GM18867 (cell line): ENCODE results near the gene UNC93B1.
A peak's percentile ranks its signal among the peaks of the same experiment; 100 is the strongest.

Experiments used
- ATAC-seq: cut with Tn5 transposase; IDR thresholded peaks from one replicate; pipeline ENCODE4 v1.9.1; 2021; ENCODE audit warnings: mild to moderate bottlenecking, moderate library complexity; ENCODE audit not compliant: unreplicated experiment

Gene UNC93B1

DNA sequence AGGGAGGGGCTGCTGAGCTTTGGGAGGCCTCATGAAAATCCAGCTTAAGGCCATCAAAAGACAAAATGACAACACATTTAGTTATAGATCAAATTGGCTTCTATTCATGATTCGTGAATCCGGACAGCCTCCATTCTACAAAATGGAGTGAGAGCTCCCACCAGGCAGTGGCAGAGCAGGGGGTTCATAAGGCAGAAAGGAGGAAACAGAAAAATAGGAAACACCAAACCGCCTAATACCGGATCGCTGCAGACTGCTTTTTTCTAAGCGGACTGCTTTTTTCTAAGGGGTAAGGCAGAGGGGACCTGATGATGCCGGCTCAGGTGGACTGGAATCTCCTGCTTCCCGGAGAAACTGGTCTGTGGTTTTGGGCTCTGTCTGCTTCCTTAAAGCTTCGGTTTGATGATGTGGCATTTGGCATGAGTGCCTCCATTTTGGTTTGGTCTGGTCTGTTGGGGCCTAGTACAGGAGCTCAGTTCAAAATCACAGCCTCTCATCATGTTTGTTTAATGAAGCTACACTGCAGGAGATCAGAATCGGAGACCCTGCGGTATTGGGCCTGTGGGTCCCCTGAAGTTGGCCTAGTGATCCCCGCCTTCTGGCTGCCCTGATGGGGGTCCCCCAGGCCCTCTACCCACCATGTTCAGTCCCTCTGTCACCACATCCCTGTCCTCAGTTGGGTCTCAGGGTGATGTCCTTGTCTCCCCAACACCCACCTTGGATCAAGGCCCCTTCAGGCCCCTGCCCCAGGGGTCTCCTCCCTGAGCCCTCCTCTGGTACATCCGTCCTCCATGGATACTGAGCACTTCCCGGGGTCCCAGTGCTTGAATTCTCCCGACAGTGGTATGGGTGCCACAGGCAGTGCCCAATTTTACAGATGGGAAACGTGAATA, 7.4 kb upstream of the UNC93B1 start:
- no peak for ATAC-seq

GRCh38 chr11:68010090-68011041, 6.5 kb upstream of the UNC93B1 start, which contains the start of gene ALDH3B1:
TSS of gene ALDH3B1 (plus strand) at chr11:68010327. CDS start at chr11:68015298, 4,971 bp downstream.
- no peak for ATAC-seq

DNA sequence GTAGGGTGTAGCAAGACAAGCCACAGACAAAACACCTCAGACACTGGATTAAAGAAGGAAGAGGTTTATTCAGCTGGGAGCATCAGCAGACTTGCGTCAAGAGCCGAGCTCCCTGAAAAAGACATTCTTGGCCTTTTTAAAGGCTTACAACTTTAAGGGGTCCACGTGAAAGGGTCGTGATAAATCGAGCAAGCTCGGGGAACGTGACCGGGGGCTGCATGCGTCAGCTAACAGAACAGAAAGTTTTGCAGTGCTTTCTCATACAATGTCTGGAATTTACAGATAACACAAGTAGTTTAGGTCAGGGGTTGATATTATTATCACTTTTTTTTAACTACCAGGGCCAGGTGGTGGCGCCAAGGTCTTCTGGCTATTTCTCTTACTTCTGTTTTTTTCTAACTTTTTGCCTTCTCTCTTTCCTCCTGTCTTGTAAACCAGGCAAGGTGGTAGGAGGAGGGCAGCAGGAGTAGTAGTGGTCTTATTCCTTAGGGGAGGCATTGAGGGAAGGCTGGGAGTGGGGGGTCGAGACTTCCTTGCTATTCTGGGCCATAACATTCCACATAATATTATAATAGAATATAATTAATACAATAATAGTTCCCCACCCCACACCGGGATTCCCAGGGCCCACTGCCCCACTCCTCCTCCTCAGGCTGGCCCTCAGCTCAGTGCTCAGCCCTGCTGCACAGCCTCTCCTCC, 5.6 kb upstream of the UNC93B1 start:
- ATAC-seq: no peak

DNA sequence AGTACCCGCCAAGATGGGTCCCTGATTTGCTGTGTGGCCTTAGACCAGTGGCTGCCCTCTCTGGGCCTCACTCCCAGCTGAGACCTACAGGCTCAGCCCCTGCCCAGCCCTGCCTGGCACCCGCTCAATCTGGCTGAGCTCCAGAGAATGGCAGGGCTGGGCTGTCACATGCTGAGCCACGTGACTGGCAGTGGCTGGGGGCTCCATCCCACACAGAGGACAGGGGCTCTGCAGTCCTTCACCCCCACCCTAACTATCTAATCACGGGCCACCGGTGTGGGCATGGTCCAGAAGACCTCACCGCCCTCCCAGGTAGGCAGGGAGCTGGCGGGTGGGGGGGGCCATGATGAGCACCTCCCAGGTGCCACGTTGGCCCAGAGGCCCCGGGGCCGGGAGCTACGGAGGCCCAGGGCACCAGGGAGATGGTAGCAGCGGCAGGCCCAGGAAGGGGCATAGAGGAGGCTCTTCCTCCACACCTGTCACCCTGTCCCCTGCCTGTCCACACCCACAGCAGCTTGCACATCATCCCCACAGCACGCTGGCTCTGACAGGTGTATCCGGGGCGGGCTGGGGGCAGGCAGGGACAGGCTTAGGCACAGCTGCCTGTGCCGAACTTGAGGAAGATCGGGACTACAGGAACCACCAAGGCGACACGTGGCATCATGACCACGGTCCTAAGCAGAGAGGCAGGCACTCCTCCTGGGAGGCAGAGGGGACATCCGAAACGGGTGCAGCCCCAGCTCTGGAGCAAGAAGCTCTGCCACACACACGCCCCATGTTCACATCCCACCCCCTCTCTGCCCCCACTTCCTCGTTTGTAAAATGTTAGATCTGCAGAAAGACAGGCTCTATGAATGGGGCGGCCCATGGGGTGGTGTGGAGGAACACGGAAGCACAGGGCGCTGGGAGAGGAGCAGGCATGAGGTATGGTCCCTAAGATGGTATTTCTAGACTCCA, 4.8 kb upstream of the UNC93B1 start:
- ATAC-seq: no peak

DNA sequence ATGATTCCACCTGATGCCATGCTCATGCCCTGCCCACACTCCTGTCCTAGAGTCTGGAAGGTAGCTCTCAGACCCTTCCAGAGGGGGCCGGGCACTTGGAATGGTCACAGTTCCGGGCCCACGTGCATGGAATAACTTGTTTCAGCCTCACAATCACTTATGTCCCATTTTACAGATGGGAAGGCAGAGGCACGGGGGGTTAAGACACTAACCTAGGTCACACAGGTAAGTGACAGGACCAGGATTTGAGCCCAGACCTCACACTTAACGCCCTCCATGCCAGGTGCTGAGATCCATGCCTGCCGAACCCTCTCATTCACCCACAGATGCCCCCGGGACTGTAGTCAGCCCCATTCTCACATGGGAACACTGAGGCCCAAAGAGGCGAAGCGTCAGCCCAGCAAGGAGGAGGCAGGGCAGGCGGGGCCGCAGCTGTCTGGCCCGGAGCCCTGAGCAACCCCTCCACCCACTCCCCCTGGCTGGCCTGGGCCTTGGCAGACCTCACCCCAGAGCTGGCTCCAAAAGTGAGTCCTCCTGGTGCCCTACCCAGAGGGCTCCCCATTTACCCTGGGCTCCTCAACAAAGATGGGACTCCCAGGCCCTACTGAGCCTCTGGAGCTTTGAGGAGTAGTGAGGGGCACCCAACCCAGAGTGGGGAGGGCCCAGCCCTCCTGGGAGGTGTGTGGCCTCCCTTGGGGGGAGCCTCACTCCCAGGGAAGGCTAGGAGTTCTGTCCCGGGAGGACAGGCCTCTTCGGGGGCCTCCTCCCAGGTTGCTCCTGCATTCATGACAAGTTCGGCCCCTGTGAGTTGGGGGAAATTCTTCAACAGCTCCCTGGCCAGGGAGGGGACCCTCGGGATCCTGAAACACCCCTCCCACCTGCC, 3.8 kb upstream of the UNC93B1 start:
- ATAC-seq: no peak

- no peak for ATAC-seq
These were observed 2.8 kb upstream of the UNC93B1 start for GRCh38 chr11:68006606-68007166.

GRCh38 chr11:68004551-68005335, 846 bp upstream of the UNC93B1 start:
- no peak for ATAC-seq

DNA sequence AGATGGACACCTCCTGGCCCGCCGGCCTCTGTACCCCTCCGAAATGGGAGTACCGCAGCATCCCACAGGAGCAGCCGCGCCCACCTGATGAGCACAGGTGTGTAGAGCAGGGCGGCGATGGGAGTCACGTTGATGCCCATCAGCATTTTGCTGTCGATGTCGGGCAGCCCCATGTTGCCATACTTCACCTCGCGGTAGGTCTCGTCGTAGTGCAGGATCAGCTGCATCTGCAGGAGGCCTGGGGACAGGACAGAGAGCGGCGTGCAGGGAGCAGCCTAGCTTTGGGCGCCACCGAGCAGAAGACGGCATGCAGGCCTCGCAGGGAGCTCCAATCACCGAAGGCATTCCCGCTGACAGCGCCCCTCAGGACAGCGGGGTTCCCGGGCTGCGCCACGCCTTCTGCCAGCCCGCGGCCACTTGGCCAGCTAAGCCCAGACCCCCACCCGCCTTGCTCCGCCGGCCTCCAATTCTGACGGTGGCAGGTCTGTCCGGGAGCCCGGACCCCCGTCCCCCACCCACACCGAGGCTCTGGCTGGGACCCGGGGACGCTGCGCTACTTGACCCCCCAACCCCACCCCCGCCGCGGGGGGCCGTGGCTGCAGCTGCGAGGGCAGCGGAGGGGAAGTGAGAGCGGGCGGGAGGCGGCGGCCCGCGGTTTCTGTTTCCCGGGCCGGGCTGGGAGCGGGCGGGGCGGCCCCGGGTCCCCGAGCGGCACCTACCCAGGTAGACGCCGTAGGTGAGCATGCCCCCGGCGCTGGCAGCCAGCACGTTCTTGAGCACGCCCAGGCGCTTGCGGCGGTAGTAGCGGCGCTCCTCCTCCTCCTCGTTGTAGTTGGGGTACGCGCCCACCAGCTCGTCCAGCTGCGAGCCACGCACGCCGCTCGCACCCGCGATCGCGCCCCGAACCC, 705 bp downstream of the UNC93B1 start:
- ATAC-seq: peak; percentile 42

DNA sequence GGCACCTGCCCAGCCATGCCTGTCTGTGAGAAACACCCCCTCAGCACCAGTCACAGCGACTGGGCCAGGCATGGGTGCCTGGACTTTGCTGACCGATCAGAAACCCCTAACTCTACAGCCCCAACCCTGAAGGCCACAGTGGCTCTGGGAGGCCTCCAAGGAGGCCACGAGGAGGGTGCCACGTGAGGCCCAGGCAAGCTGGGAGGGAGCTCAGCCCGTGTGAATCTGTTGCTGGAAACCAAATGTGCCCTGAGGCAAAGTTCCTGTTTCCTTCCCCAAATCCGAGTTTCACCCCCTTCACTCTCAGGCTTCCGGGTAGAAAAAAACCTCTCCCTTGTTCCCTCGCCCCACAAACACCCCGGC, 1.3 kb downstream of the UNC93B1 start:
- ATAC-seq: peak; percentile 22

DNA sequence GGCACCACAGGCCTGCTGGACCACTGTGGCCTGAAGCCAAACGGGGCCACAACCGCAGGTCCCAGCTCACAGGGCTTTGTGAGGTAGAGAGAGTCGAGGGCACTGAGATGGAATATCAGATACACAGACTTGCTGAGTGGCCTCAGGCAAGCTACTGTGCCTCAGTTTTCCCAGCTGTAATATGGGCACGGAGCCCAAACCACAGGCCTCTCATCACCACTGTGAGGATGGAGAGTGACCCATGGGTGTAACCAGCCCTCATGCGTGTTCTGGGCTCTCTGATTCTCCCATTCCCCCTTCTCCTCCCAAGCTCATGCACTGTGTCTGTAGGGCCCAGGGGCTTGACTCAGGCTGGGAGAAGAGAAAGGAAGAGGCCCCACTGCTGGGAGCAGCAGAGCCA, 4.2 kb downstream of the UNC93B1 start:
- no peak for ATAC-seq

DNA sequence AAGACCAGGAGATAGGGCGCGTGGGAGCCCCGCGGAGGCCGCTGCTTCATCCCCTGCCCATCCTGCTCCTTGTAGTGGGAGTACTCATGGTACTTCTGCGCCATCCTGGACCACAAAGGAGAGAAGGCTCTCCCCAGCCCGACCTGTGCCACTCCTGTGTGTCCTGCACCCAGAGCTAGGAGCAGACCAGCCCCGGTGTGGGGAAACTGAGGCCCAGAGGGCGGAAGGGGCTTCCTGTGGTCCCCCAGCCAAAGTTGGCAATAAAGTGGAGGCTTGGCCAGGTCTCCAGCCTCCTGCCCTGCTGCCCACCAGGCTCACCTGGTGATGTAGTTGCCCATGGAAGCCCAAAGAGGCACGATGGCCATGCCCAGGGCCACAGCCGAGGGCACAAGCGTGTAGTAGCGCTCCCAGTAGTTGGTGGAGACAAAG, 4.7 kb downstream of the UNC93B1 start:
- ATAC-seq: no peak

DNA sequence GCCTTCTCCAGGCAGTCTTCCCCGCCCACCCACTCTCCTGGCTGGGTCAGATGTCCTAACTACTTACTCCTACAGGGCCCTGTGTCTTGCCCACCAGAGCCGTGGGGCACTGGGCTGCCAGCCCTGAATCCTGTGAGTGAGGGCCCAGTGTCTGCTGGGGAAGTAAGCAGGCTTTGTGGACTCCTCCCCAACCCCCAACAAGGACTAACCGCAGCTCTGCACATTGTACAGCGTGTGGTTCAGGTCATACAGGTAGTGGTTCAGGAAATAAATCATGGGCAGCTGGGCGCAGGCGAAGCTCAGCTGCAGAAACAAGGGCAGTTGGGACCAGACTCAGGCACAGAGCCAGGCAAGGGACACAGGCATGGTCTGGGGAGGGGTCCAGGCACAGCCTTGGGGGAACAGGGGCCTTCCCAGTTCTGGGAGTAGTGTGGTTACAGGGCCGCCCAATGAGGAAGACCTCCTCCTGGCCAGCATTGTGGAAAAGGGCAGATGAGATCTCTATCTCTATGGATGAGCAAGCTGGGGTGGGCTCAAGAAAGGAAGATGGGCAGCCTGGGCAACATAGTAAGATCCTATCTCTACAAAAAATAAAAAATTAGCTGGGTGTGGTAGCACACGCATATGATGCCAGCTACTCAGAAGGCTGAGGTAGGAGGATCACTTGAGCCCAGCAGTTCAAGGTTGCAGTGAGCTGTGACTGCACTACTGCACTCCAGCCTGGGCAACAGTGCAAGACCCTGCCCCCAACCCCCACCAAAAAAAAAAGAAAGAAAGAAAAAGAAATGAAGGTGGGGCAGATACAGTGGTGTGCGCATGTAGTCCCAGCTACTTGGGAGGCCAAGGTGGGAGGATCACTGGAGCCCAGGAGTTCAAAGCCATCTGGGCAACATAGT, 5.5 kb downstream of the UNC93B1 start:
- no peak for ATAC-seq

- no peak for ATAC-seq
These were observed 6.4 kb downstream of the UNC93B1 start for GRCh38 chr11:67997475-67997921.

DNA sequence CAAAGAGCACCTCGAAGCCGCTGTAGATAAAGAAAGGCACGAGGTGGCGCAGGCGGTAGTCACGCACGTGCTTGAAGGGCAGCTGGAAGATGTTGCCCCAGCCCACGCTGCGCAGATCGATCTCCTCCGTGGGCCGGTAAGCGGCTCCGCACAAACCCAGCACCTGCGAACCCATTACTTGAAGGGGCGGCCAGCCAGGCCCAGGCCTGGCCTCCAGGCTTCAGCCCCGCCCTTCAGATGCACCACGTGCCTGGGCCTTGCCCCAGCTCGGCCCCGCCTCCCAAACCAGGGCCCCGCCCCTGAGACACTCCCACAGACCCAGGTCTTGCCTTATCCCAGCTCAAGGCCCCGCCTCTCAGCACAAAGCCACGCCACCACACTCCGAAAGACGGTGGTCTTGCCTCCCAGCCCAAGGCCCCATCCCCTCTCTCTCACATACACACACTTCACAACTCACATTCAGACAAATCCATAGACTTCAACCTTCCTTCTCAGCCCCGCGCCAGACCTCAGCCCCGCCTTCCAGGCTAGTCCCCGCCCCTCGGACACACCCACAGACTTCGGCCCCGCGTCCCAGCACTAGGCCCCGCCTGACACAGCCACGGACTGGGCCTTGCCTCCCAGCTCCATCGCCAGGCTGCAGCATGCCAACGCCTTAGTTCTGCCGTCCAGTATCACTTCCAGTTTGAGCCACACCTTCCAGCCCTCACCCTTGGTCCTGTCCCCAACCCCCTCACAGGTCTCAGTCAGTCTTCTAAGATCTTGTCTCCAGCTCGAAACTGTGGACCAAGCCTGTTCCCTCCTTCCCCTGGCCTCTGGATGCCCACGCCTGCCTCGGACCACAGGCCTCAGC, 7.0 kb downstream of the UNC93B1 start:
- ATAC-seq: no peak

- ATAC-seq: no peak
These were observed 7.8 kb downstream of the UNC93B1 start for GRCh38 chr11:67996051-67996450.
